Measurements from ENCODE around the gene CHADL. TPM values are rescaled to one million over a fixed set of nuclear protein-coding genes. Genes with fewer than 3 reads are reported as not detected.
A peak's percentile ranks its signal among the peaks of the same experiment; 100 is the strongest.

The CHADL gene
- total RNA-seq, 4 donors from 2014 or later, result 5.9 to 12.6 (median 7.4) TPM

- Histone ChIP-seq H3K27ac (peak overlapping the region in 3 of 4 donors; percentile 18 to 60 (median 50)), H3K27me3 (no peaks in the 10 kb centered on the region), H3K4me3 (peak overlapping the region; percentile 20 to 61), H3K36me3 (no peaks in the 10 kb centered on the region), H3K9me3 (no peaks in the 10 kb centered on the region), H3K4me1 (peaks cover 0 to 31% (median 7%) of the 10 kb centered on the region in 3 donors)
- TF ChIP-seq POLR2A (IDR thresholded peaks at IDR 0.05) (no peak), EP300 (IDR thresholded peaks at IDR 0.05) (no peak), POLR2AphosphoS5 (IDR thresholded peaks at IDR 0.05) (no peak)
- TF ChIP-seq, protein P1, sequence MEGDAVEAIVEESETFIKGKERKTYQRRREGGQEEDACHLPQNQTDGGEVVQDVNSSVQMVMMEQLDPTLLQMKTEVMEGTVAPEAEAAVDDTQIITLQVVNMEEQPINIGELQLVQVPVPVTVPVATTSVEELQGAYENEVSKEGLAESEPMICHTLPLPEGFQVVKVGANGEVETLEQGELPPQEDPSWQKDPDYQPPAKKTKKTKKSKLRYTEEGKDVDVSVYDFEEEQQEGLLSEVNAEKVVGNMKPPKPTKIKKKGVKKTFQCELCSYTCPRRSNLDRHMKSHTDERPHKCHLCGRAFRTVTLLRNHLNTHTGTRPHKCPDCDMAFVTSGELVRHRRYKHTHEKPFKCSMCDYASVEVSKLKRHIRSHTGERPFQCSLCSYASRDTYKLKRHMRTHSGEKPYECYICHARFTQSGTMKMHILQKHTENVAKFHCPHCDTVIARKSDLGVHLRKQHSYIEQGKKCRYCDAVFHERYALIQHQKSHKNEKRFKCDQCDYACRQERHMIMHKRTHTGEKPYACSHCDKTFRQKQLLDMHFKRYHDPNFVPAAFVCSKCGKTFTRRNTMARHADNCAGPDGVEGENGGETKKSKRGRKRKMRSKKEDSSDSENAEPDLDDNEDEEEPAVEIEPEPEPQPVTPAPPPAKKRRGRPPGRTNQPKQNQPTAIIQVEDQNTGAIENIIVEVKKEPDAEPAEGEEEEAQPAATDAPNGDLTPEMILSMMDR (IDR thresholded peaks at IDR 0.05), result no peak
- no CpG with 5 or more reads among the region's 33 CpGs for WGBS, 2 donors (ENCODE audit: low coverage in 1 of 2)
- no peak for ATAC-seq
These were observed 3.6 kb downstream of the CHADL start for GRCh38 chr22:41237036-41237706.

DNA sequence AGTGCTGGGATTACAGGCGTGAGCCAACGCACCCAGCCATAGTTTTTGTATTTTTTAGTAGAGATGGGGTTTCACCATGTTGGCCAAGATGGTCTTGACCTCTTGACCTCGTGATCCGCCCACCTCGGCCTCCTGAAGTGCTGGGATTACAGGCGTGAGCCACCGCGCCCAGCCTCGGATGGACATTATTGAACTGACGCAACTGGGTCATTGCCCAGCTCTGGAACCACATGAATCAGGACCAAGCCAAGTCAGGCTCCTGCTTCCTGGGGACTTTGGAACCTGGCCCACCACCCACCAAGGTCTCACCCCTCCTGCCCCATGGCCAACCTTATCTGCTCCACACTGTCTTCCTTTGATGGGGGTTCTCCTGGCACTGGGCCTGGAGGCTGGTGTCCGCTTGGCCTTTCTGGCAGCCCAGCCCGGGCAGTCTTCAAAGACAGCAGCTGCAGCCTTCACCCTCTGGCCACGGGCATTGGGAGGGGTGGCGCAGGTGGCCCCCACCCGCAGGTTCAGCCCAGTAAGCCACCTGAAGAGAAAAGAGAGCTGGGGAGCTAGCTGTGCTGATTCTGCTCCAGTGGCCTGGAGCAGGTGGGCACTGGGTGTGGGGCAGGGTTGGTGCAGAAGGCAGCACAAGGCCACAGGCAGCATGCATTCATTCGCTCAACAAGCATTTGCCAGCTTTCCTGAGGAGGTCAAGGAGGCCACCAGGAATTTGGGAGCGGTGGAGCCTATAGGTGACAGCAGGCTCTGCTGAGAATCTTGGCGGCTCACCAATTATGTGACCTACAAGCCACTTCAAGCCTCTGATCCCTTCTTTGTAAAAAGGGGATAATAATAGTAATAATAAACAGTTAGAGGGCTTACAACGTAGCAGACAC, 5.7 kb downstream of the CHADL start:
- H3K4me1 ChIP-seq, result peaks cover 0 to 31% (median 7%) of the 10 kb centered on the region in 3 donors
- WGBS, 2 donors (ENCODE audit: low coverage in 1 of 2), result 79 to 84% methylated on average over 3 to 9 of the region's 19 CpGs

GRCh38 chr22:41231369-41231768, 9.4 kb downstream of the CHADL start:
- 40 to 69% methylated on average over 1 to 7 of the region's 7 CpGs for WGBS, 2 donors (ENCODE audit: low coverage in 1 of 2)
- Histone ChIP-seq H3K27me3 (no peaks in the 10 kb centered on the region), H3K27ac (no peak overlapping the region), H3K36me3 (peaks cover 0 to 55% of the 10 kb centered on the region in 2 donors), H3K4me1 (peaks cover 0 to 4% (median 0%) of the 10 kb centered on the region in 3 donors), H3K9me3 (no peaks in the 10 kb centered on the region), H3K4me3 (no peak overlapping the region)
- TF ChIP-seq POLR2A (IDR thresholded peaks at IDR 0.05) (no peak), EP300 (IDR thresholded peaks at IDR 0.05) (no peak), POLR2AphosphoS5 (IDR thresholded peaks at IDR 0.05) (no peak)
- TF ChIP-seq, protein P1 (IDR thresholded peaks at IDR 0.05), result no peak
- ATAC-seq, result no peak

More for the DNA sequence above, 5.7 kb downstream of the CHADL start:
- TF ChIP-seq POLR2AphosphoS5 (IDR thresholded peaks at IDR 0.05), result no peak
- TF ChIP-seq EP300 (IDR thresholded peaks at IDR 0.05), result no peak
- TF ChIP-seq, protein P1 (IDR thresholded peaks at IDR 0.05), result no peak
- TF ChIP-seq POLR2A (IDR thresholded peaks at IDR 0.05), result no peak
- Histone ChIP-seq H3K27me3 (no peaks in the 10 kb centered on the region), H3K36me3 (peaks cover 0 to 19% of the 10 kb centered on the region in 2 donors), H3K9me3 (no peaks in the 10 kb centered on the region), H3K27ac (no peak overlapping the region), H3K4me3 (no peak overlapping the region)
- no peak for ATAC-seq

- H3K27ac ChIP-seq, result no peak overlapping the region
- no CpG with 5 or more reads among the region's 9 CpGs for WGBS, 2 donors (ENCODE audit: low coverage in 1 of 2)
- no peaks in the 10 kb centered on the region for H3K9me3 ChIP-seq
- H3K36me3 ChIP-seq, result peaks cover 0 to 65% of the 10 kb centered on the region in 2 donors
- ATAC-seq, result no peak
- TF ChIP-seq EP300 (IDR thresholded peaks at IDR 0.05) (no peak), POLR2A (IDR thresholded peaks at IDR 0.05) (no peak), POLR2AphosphoS5 (IDR thresholded peaks at IDR 0.05) (no peak)
- TF ChIP-seq, protein P1 (IDR thresholded peaks at IDR 0.05), result no peak
- H3K27me3 ChIP-seq, result no peaks in the 10 kb centered on the region
- no peaks in the 10 kb centered on the region for H3K4me1 ChIP-seq
- H3K4me3 ChIP-seq, result no peak overlapping the region
These were observed 10.3 kb downstream of the CHADL start for GRCh38 chr22:41230401-41230785.
